SU-DHL-6 (cell line): ENCODE results near the gene LRIG1.

Experiments used
- H2AFZ ChIP-seq: fragments of 200-600 bp; sonication (generic); 2 replicates; pipeline ENCODE4 v1.6.1; 2014; ENCODE audit warnings: low read depth, mild to moderate bottlenecking, moderate library complexity, mixed read lengths, antibody characterized with exemption, low read length; ENCODE audit not compliant: severe bottlenecking
- H3F3A ChIP-seq: fragments of 200-600 bp; shearing (Covaris generic); 2 replicates; pipeline ENCODE4 v1.6.0; 2016; ENCODE audit warnings: antibody characterized with exemption, mild to moderate bottlenecking; ENCODE audit not compliant: insufficient read depth
- H3K27ac ChIP-seq: fragments of 200-600 bp; sonication (generic); 2 replicates; pipeline ENCODE4 v1.5.1; 2016; ENCODE audit warnings: low read depth, mild to moderate bottlenecking, low read length, moderate library complexity, mixed read lengths
- H3K27me3 ChIP-seq: fragments of 200-600 bp; sonication (generic), shearing (Covaris generic); 2 replicates; pipeline ENCODE4 v1.6.0; 2014; ENCODE audit warnings: mild to moderate bottlenecking, low read length
- H3K36me3 ChIP-seq: fragments of 200-600 bp; sonication (generic); 2 replicates; pipeline ENCODE4 v1.6.1; 2014; ENCODE audit warnings: mild to moderate bottlenecking, low read length, mixed read lengths
- H3K4me2 ChIP-seq: fragments of 300-600, 200-600 bp; shearing (Covaris generic), sonication (generic); 2 replicates; pipeline ENCODE4 v1.6.0; 2014; ENCODE audit warnings: low read length, low read depth, mild to moderate bottlenecking; ENCODE audit not compliant: poor library complexity, severe bottlenecking
- H3K4me3 ChIP-seq: fragments of 200-600 bp; sonication (generic); 2 replicates; pipeline ENCODE4 v1.5.1; 2014; ENCODE audit warnings: antibody characterized with exemption, low read length, mild to moderate bottlenecking, mixed read lengths; ENCODE audit not compliant: insufficient read depth, poor library complexity, severe bottlenecking
- H3K79me2 ChIP-seq: fragments of 200-600 bp; sonication (generic); 2 replicates; pipeline ENCODE4 v1.6.1; 2014; ENCODE audit warnings: mild to moderate bottlenecking, low read length, moderate library complexity; ENCODE audit not compliant: insufficient read depth
- H3K9ac ChIP-seq: fragments of 200-600 bp; sonication (generic); 2 replicates; pipeline ENCODE4 v1.7.0; 2014; ENCODE audit warnings: mild to moderate bottlenecking, low read length
- H3K9me2 ChIP-seq: fragments of 200-600 bp; sonication (generic); replicated peaks from 2 replicates; pipeline ENCODE4 v1.6.1; 2014; ENCODE audit warnings: low read length; ENCODE audit not compliant: insufficient read depth
- H3K9me3 ChIP-seq: fragments of 200-600 bp; sonication (generic); 2 replicates; pipeline ENCODE4 v1.6.1; 2014; ENCODE audit warnings: low read length, mixed read lengths; ENCODE audit not compliant: insufficient read depth
- H4K20me1 ChIP-seq: fragments of 200-600 bp; sonication (generic); 2 replicates; pipeline ENCODE4 v1.6.1; 2014; ENCODE audit warnings: low read depth, mild to moderate bottlenecking, antibody characterized with exemption, low read length, moderate library complexity, mixed read lengths
- EZH2phosphoT487 ChIP-seq: fragments of 200-600 bp; sonication (generic), shearing (Covaris generic); conservative IDR thresholded peaks from 2 replicates; pipeline ENCODE4 v1.6.1; 2018; ENCODE audit warnings: mild to moderate bottlenecking, antibody characterized with exemption, low read length, moderate library complexity, mixed read lengths
- TF ChIP-seq, protein P1 (sequence below): fragments of 200-600 bp; sonication (generic); IDR thresholded peaks from one replicate; pipeline ENCODE4 v1.5.1; 2017; ENCODE audit warnings: antibody characterized with exemption, mild to moderate bottlenecking, low read length, moderate library complexity; ENCODE audit not compliant: insufficient read depth, poor library complexity, severe bottlenecking

LRIG1 gene

DNA sequence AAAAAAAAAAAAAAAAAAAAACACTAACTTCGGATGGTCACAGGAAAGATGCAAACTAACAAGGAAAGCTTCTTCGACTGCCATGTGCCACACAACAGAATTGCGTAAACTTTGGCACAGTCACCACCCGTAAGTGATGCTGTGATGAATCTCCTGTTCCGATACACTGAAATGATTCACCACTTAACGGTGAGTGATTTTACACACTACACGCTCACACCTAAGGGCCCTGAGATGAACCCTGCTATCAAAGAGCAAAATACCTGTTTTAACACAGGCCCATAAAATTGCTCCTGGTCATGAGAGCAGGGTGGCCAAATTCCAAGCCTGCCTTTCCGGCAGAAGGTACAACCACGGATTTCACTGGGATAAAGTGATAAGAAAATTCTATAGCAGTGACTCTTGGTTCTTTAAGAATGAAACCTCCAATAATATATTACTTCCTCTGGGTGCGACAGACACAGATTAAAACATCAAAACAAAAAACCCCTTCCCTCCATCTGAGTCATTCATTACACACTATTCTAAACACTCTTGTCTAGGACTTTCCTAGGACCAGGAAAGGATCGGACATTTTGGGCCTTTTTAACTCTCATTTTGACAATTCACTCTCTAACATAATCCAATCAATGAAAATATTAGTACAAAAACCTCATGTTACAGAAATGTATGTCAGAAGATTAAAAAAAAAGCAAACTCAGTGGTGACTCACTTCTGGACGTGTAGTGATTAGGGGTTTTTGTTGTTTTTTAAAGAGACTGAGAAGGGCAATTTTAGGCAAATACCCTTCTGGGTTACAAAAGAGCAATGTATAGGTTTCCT, 28.3 kb downstream of the LRIG1 start:
- Histone ChIP-seq H3K4me2 (no peak overlapping the region), H3K9me2 (no peaks in the 10 kb centered on the region), H3F3A (no peaks in the 10 kb centered on the region), H3K79me2 (no peaks in the 10 kb centered on the region), H3K9ac (no peak overlapping the region), H3K27me3 (no peaks in the 10 kb centered on the region), H3K27ac (no peak overlapping the region), H4K20me1 (no peaks in the 10 kb centered on the region), H3K4me3 (no peak overlapping the region), H3K9me3 (no peaks in the 10 kb centered on the region), H2AFZ (no peak overlapping the region), H3K36me3 (no peaks in the 10 kb centered on the region)
- no peak for TF ChIP-seq EZH2phosphoT487
- TF ChIP-seq, protein P1, sequence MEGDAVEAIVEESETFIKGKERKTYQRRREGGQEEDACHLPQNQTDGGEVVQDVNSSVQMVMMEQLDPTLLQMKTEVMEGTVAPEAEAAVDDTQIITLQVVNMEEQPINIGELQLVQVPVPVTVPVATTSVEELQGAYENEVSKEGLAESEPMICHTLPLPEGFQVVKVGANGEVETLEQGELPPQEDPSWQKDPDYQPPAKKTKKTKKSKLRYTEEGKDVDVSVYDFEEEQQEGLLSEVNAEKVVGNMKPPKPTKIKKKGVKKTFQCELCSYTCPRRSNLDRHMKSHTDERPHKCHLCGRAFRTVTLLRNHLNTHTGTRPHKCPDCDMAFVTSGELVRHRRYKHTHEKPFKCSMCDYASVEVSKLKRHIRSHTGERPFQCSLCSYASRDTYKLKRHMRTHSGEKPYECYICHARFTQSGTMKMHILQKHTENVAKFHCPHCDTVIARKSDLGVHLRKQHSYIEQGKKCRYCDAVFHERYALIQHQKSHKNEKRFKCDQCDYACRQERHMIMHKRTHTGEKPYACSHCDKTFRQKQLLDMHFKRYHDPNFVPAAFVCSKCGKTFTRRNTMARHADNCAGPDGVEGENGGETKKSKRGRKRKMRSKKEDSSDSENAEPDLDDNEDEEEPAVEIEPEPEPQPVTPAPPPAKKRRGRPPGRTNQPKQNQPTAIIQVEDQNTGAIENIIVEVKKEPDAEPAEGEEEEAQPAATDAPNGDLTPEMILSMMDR, result no peak

DNA sequence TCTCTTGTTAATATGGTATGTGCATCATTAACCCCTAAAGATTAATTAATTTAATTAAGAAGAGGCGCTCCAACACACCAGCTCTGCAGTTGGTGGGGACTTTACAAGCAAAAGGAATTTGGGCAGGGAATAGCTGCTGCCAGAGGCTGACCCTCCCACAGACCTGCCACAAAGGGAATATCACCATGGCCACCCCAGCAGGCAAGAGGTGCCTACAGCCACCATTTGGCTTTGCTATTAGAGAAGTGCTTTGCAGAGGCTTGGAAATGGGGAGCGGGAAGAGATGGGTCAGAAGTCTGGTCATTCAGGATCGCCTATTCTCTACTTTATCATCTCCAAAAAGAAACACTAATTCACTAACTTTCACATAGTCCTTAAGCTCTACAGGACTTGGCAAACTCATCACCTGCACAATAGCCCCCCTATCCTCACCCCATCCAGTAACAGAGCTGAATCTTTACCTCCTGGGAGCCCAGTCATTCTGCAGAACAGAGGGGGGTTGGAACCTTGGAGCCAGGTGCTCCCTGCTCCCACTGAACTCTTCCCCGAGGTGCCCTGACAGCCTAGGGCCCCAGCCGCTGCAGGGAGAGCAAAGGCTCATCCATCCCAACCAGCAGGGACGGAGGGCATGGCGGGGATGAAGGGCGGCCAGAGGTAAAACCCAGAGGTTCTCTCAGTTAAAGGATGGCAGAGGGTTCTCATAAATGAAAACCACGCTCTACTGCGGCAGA, 29.7 kb downstream of the LRIG1 start:
- no peak overlapping the region for H3K27ac ChIP-seq
- no peak overlapping the region for H3K4me3 ChIP-seq
- H3K4me2 ChIP-seq, result no peak overlapping the region
- H3K36me3 ChIP-seq, result no peaks in the 10 kb centered on the region
- no peaks in the 10 kb centered on the region for H3K9me2 ChIP-seq
- TF ChIP-seq EZH2phosphoT487, result no peak
- TF ChIP-seq, protein P1, result no peak
- H4K20me1 ChIP-seq, result no peaks in the 10 kb centered on the region
- H3K79me2 ChIP-seq, result no peaks in the 10 kb centered on the region
- no peaks in the 10 kb centered on the region for H3K9me3 ChIP-seq
- H3K27me3 ChIP-seq, result no peaks in the 10 kb centered on the region
- no peak overlapping the region for H2AFZ ChIP-seq
- H3K9ac ChIP-seq, result no peak overlapping the region
- no peaks in the 10 kb centered on the region for H3F3A ChIP-seq

DNA sequence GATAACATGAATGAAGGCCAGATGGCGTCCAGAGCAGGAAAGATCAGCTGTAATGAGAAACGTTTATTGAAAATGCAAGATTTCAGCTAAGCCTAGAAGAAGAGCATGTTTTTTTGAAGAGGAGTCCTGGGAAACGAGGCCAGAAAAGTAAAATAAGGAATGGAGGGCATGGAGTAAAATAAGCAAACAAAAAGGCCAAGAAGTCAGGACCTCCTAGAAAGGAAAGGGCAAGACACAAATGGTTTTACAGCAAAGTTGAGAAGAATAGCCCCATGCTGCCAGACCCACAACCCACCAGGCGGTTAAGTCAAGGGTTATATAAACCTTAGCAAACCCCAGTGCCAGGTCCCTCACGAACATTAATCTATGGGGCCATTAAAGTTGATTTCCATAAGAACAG, 30.5 kb downstream of the LRIG1 start:
- Histone ChIP-seq H3K9me2 (no peaks in the 10 kb centered on the region), H3K27ac (no peak overlapping the region), H3K79me2 (no peaks in the 10 kb centered on the region), H3K4me2 (no peak overlapping the region), H3F3A (no peaks in the 10 kb centered on the region), H3K36me3 (no peaks in the 10 kb centered on the region), H3K9me3 (no peaks in the 10 kb centered on the region), H2AFZ (no peak overlapping the region), H3K4me3 (no peak overlapping the region), H3K27me3 (no peaks in the 10 kb centered on the region), H3K9ac (no peak overlapping the region), H4K20me1 (no peaks in the 10 kb centered on the region)
- TF ChIP-seq, protein P1, result no peak
